ENCODE data around the gene DERA.
"Not testable (repeated sequence)": the region's sequence is repeated elsewhere in the genome, so short reads cannot be mapped to it uniquely, and the experiment has no call there.

Gene DERA

GRCh38 chr12:15887043-15887817, 23.9 kb upstream of the DERA start:
- ATAC-seq: no peak
- H3K9me3 Mint-ChIP-seq: no peaks in the 10 kb centered on the region
- H3K4me3 Mint-ChIP-seq: no peak overlapping the region
- H3K36me3 Mint-ChIP-seq: peaks cover 95% of the 10 kb centered on the region
- no peak overlapping the region for H3K27ac Mint-ChIP-seq
- no peak for DNase-seq (ENCODE audit: low spot score in 2 of 2)
- peaks cover 52% of the 10 kb centered on the region for H3K4me1 Mint-ChIP-seq

- H3K9me3 Mint-ChIP-seq: no peaks in the 10 kb centered on the region
- no peak overlapping the region for H3K4me3 Mint-ChIP-seq
- ATAC-seq: no peak
- no peak for DNase-seq (ENCODE audit: low spot score in 2 of 2)
- peaks cover 19% of the 10 kb centered on the region for H3K4me1 Mint-ChIP-seq
- H3K27ac Mint-ChIP-seq: no peak overlapping the region
- H3K36me3 Mint-ChIP-seq: peaks cover 93% of the 10 kb centered on the region
Observed at GRCh38 chr12:15892645-15893259, 18.4 kb upstream of the DERA start.

- H3K9me3 Mint-ChIP-seq: no peaks in the 10 kb centered on the region
- peaks cover 14% of the 10 kb centered on the region for H3K4me1 Mint-ChIP-seq
- no peak overlapping the region for H3K27ac Mint-ChIP-seq
- peaks cover 93% of the 10 kb centered on the region for H3K36me3 Mint-ChIP-seq
- no peak for DNase-seq (ENCODE audit: low spot score in 2 of 2)
- no peak for ATAC-seq
- H3K4me3 Mint-ChIP-seq: no peak overlapping the region
Observed at GRCh38 chr12:15893260-15893659, 17.9 kb upstream of the DERA start.

- Mint-ChIP-seq H3K4me3 (no peak overlapping the region), H3K4me1 (no peaks in the 10 kb centered on the region), H3K36me3 (peaks cover 97% of the 10 kb centered on the region), H3K27ac (no peak overlapping the region), H3K9me3 (no peaks in the 10 kb centered on the region)
- DNase-seq (ENCODE audit: low spot score in 2 of 2): no peak
- no peak for ATAC-seq
Observed at GRCh38 chr12:15896867-15897266, 14.3 kb upstream of the DERA start.

GRCh38 chr12:15897433-15897832, 13.7 kb upstream of the DERA start:
- no peak overlapping the region for H3K4me3 Mint-ChIP-seq
- ATAC-seq (no peak), DNase-seq (ENCODE audit: low spot score in 2 of 2) (no peak)
- H3K36me3 Mint-ChIP-seq: peaks cover 97% of the 10 kb centered on the region
- no peaks in the 10 kb centered on the region for H3K9me3 Mint-ChIP-seq
- H3K4me1 Mint-ChIP-seq: no peaks in the 10 kb centered on the region
- no peak overlapping the region for H3K27ac Mint-ChIP-seq

GRCh38 chr12:15899282-15899870, 11.8 kb upstream of the DERA start:
- Mint-ChIP-seq H3K9me3 (no peaks in the 10 kb centered on the region), H3K4me3 (no peak overlapping the region), H3K4me1 (no peaks in the 10 kb centered on the region), H3K36me3 (peaks cover 99% of the 10 kb centered on the region), H3K27ac (no peak overlapping the region)
- ATAC-seq (no peak), DNase-seq (ENCODE audit: low spot score in 2 of 2) (no peak)

- H3K27ac Mint-ChIP-seq: no peak overlapping the region
- DNase-seq (ENCODE audit: low spot score in 2 of 2) (no peak), ATAC-seq (no peak)
- H3K4me1 Mint-ChIP-seq: no peaks in the 10 kb centered on the region
- no peak overlapping the region for H3K4me3 Mint-ChIP-seq
- peaks cover 49% of the 10 kb centered on the region for H3K36me3 Mint-ChIP-seq
- no peaks in the 10 kb centered on the region for H3K9me3 Mint-ChIP-seq
Observed at GRCh38 chr12:15904378-15904920, 6.7 kb upstream of the DERA start.

GRCh38 chr12:15910468-15910863, 666 bp upstream of the DERA start:
- no peak for DNase-seq (ENCODE audit: low spot score in 2 of 2)
- no peaks in the 10 kb centered on the region for H3K9me3 Mint-ChIP-seq
- no peaks in the 10 kb centered on the region for H3K36me3 Mint-ChIP-seq
- H3K27ac Mint-ChIP-seq: peak overlapping the region; percentile 92
- peaks cover 11% of the 10 kb centered on the region for H3K4me1 Mint-ChIP-seq
- ATAC-seq: no peak
- H3K4me3 Mint-ChIP-seq: peak overlapping the region; percentile 79

GRCh38 chr12:15911931-15912330, 799 bp downstream of the DERA start:
- H3K4me3 Mint-ChIP-seq: peak overlapping the region; percentile 79
- H3K4me1 Mint-ChIP-seq: peaks cover 11% of the 10 kb centered on the region
- not testable (repeated sequence) for ATAC-seq; H3K36me3 Mint-ChIP-seq; DNase-seq (ENCODE audit: low spot score in 2 of 2); H3K9me3 Mint-ChIP-seq
- peak overlapping the region; percentile 92 for H3K27ac Mint-ChIP-seq

GRCh38 chr12:15914131-15914530, 3.0 kb downstream of the DERA start:
- H3K36me3 Mint-ChIP-seq; H3K27ac Mint-ChIP-seq; H3K4me3 Mint-ChIP-seq; ATAC-seq; DNase-seq (ENCODE audit: low spot score in 2 of 2); H3K9me3 Mint-ChIP-seq: not testable (repeated sequence)
- peaks cover 18% of the 10 kb centered on the region for H3K4me1 Mint-ChIP-seq

- Mint-ChIP-seq H3K4me1 (peaks cover 6% of the 10 kb centered on the region), H3K36me3 (no peaks in the 10 kb centered on the region), H3K27ac (no peak overlapping the region), H3K9me3 (no peaks in the 10 kb centered on the region), H3K4me3 (no peak overlapping the region)
- DNase-seq (ENCODE audit: low spot score in 2 of 2) (no peak), ATAC-seq (no peak)
Observed at GRCh38 chr12:15918066-15918465, 6.9 kb downstream of the DERA start.

- Mint-ChIP-seq H3K27ac (no peak overlapping the region), H3K36me3 (no peaks in the 10 kb centered on the region), H3K4me3 (no peak overlapping the region)
Observed at GRCh38 chr12:15919418-15919817, 8.3 kb downstream of the DERA start.

GRCh38 chr12:15924956-15925355, 13.8 kb downstream of the DERA start:
- H3K4me3 Mint-ChIP-seq: no peak overlapping the region
- no peaks in the 10 kb centered on the region for H3K4me1 Mint-ChIP-seq
- DNase-seq (ENCODE audit: low spot score in 2 of 2) (no peak), ATAC-seq (no peak)
- no peaks in the 10 kb centered on the region for H3K36me3 Mint-ChIP-seq
- H3K27ac Mint-ChIP-seq: no peak overlapping the region
- H3K9me3 Mint-ChIP-seq: no peaks in the 10 kb centered on the region

More at GRCh38 chr12:15919418-15919817, 8.3 kb downstream of the DERA start:
- Mint-ChIP-seq H3K9me3 (no peaks in the 10 kb centered on the region), H3K4me1 (peaks cover 6% of the 10 kb centered on the region)
- ATAC-seq (no peak), DNase-seq (ENCODE audit: low spot score in 2 of 2) (no peak)

GRCh38 chr12:15928346-15928745, 17.2 kb downstream of the DERA start:
- H3K36me3 Mint-ChIP-seq: no peaks in the 10 kb centered on the region
- DNase-seq (ENCODE audit: low spot score in 2 of 2) (no peak), ATAC-seq (no peak)
- H3K27ac Mint-ChIP-seq: no peak overlapping the region
- no peak overlapping the region for H3K4me3 Mint-ChIP-seq
- H3K4me1 Mint-ChIP-seq: no peaks in the 10 kb centered on the region
- no peaks in the 10 kb centered on the region for H3K9me3 Mint-ChIP-seq

- DNase-seq (ENCODE audit: low spot score in 2 of 2): no peak
- Mint-ChIP-seq H3K4me3 (no peak overlapping the region), H3K9me3 (no peaks in the 10 kb centered on the region), H3K27ac (no peak overlapping the region), H3K4me1 (no peaks in the 10 kb centered on the region), H3K36me3 (no peaks in the 10 kb centered on the region)
- ATAC-seq: no peak
Observed at GRCh38 chr12:15928870-15929571, 17.9 kb downstream of the DERA start.
